DMS153 treated with DMSO at 0.1 percent for 48 hours (cell line): ENCODE measurements around the gene RRAD.
"Not testable (repeated sequence)": the region's sequence is repeated elsewhere in the genome, so short reads cannot be mapped to it uniquely, and the experiment has no call there.

Experiments used
- DNase-seq: peaks from one replicate; lab custom pipeline; 2025; ENCODE audit not compliant: unreplicated experiment; lab: John Stamatoyannopoulos, UW

Gene RRAD, protein sequence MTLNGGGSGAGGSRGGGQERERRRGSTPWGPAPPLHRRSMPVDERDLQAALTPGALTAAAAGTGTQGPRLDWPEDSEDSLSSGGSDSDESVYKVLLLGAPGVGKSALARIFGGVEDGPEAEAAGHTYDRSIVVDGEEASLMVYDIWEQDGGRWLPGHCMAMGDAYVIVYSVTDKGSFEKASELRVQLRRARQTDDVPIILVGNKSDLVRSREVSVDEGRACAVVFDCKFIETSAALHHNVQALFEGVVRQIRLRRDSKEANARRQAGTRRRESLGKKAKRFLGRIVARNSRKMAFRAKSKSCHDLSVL

DNA sequence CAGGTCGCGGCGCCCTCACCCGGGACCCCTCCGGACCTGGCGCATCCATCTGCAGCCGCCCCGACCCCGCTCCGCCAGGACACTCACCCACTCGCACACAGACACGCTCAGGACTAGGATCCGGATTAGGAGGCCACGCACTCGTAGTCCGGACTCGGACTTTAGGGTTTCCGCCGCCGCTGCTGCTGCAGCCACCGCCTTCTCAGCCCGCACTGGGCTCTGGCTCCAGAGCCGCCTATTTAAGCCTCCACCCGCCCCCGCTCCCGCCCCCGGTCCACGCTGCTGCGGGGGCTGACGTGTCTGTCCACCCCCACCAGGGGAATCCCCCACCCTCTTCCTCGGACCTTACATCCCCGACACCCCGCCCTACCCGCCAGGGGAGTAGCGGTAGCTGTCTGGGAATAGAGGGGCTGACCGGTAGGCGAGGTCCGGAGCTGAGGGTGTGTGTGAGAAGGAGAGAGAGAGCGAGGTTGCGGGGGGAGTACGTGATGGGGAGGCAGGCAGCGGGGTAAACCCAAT lies at the start of gene RRAD:
TSS of gene RRAD (minus strand) at position 214 of the 519 bp plus-strand sequence. CDS start 356 bp downstream, outside the sequence.
- no peak for DNase-seq

DNA sequence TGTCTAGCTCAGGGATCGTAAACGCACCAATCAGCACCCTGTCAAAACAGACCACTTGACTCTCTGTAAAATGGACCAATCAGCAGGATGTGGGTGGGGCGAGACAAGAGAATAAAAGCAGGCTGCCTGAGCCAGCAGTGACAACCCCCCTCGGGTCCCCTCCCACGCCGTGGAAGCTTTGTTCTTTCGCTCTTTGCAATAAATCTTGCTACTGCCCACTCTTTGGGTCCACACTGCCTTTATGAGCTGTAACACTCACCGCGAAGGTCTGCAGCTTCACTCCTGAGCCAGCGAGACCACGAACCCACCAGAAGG lies 49.6 kb upstream of the RRAD start:
- DNase-seq: peak; percentile 1

DNA sequence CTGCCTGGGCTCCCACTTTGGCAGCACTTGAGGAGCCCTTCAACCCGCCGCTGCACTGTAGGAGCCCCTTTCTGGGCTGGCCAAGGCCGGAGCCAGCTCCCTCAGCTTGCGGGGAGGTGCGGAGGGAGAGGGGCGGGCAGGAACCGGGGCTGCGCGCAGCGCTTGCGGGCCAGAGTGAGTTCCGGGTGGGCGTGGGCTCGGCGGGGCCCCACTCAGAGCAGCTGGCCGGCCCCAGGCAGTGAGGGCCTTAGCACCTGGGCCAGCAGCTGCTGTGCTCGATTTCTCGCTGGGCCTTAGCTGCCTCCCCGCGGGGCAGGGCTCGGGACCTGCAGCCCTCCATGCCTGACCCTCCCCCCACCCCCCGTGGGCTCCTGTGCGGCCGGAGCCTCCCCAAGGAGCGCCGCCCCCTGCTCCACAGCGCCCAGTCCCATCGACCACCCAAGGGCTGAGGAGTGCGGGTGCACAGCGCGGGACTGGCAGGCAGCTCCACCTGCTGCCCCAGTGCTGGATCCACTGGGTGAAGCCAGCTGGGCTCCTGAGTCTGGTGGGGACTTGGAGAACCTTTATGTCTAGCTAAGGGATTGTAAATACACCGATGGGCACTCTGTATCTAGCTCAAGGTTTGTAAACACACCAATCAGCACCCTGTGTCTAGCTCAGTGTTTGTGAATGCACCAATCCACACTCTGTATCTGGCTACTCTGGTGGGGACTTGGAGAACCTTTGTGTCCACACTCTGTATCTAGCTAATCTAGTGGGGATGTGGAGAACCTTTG lies 49.0 kb upstream of the RRAD start:
- DNase-seq: not testable (repeated sequence)

DNA sequence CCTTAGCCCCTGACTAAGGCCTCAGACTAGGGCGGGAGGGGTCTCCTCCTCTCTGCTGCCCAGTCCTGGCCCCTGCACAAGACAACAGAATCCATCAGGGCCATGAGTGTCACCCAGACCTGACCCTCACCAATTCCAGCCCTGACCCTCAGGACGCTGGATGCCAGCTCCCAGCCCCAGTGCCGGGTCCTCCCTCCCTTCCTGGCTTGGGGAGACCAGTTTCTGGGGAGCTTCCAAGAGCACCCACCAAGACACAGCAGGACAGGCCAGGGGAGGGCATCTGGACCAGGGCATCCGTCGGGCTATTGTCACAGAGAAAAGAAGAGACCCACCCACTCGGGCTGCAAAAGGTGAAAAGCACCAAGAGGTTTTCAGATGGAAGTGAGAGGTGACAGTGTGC lies 48.4 kb upstream of the RRAD start:
- DNase-seq: no peak

DNA sequence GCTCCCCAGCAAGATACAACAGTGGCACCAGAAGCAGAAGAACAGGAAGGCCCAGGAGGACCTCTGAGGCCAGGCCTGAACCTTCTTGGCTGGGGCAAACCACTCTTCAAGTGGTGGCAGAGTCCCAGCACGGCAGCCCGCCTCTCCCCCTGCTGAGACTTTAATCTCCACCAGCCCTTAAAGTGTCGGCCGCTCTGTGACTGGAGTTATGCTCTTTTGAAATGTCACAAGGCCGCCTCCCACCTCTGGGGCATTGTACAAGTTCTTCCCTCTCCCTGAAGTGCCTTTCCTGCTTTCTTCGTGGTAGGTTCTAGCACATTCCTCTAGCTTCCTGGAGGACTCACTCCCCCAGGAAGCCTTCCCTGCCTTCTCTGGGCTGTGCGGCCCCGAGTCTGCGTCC lies 47.6 kb upstream of the RRAD start:
- no peak for DNase-seq

DNA sequence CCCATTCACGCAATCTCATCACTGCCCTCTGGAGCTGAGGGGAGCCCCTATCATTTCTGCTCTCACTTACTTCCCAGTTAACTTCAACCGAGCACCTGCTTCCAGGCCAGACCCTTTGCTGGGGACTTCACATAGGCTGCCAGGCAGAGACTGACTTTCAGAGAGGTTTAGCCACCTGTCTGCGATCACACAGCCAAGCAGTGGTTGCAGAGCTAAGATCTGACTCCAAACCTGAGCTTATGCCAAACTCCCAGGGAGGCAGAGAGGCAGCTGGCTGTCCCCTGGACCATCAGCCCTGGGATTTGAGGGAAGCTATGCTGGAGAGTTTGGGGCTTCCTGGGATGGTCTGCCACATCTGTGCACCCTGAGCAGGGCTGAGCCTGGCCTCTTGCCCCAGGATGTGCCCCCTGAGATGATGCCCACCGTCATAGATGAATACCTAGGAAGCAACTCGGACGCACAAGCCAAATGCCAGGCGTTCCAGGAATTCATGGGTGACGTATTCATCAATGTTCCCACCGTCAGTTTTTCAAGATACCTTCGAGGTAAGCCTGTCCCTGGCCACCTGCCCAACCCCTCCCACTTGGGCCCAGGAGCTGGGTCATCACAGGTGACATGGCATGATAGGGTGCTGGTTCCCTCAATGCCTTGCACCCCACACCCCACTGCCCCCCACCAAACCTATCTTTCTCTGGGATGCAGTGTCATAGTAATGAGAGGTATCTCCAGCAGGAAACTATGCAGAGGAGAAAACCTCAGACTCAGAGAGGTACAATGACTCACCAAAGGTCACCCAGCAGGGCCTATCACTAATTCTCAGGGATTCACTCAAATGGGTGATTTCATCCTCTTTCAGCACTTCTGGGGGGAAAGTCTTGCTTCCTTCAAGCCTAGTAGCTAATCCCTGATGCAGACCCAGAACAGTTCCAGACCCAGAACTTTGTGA lies 45.7 kb upstream of the RRAD start:
- DNase-seq: no peak

DNA sequence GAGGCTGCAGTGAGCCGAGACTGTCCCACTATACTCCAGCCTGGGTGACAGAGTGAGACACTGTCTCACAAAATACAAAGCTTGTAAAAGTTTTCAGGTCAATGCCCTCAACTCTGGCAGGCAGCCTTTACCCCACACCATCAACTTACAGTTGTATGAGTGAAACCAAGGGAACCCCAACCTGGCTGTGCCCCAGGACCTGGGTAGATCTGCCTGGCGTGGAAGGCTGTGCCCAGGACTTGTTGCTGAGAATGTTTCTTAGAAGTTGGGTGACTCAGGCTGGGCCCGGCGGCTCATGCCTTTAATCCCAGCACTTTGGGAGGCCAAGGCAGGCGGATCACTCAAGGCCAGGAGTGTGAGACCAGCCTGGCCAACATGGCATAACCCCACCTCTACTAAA lies 43.5 kb upstream of the RRAD start:
- no peak for DNase-seq

DNA sequence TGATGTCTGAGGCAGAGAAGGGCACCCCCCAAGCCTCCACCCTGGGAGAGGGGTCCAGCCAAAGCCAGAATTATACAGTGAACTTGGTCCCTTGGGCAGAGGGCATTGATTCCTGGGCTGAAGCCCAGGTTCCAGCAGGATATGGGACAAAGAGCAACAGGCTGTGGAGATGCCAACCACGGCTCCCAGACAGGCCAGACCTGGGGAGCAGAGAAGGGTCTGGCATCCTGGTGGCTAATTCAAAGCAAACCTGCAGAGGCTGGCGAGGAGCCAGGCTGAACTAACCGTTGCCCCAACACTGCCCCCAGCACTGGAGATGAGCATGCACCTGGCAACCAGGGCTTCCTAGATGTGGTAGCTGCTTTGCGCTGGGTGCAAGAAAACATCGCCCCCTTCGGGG lies 38.7 kb upstream of the RRAD start:
- DNase-seq: no peak

DNA sequence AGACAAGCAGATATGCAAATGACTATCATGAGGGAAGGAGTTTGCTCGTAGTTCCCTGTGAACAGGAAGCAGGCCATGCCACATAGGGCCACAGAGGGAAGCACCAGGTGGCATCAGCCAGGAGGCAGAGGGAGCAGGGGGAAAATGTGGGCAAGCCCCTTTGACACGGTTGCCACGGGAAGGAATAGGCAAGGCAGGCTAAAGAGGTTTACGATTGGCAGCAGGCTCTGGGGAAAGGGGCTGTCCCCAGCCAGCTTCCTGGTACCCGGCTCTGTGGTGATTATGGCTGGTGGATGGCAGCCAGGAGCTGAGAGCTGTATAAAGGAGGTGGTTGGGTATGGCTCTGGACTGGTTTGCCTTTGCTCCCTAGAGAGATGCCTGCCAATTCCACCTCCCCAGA lies 36.6 kb upstream of the RRAD start:
- DNase-seq: peak; percentile 73

DNA sequence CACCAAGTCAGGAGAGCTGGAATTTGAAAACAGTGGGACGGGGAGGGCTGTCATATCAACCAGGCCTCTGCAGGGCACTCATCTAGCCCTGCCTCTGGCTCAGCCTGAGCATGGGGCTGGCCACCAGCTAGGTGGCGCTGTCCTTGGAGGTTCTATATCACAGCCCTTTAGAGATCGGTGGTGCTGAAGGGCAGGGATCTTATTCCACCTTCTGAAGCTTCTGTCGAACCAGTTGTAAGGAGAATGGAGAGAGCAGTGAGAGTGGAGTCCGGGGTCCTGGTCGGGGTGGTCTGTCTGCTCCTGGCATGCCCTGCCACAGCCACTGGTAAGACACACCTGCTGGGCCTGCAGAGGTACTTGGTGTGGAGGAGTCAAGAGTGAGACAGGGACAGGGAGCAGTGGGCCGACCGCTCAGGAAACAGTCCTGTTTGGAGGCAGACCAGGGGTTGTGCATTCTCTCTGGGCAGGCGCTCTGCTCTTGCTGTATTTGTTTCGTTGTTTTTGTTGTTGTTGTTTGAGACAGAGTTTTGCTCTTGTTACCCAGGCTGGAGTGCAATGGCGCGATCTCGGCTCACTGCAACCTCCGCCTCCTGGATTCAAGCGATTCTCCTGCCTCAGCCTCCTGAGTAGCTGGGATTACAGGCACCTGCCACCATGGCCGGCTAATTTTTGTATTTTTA lies 35.9 kb upstream of the RRAD start, which contains the start of gene CES3:
TSS of gene CES3 (plus strand) at position 202 of the 680 bp plus-strand sequence. CDS start at position 244, 42 bp downstream.
- DNase-seq: peak; percentile 74

DNA sequence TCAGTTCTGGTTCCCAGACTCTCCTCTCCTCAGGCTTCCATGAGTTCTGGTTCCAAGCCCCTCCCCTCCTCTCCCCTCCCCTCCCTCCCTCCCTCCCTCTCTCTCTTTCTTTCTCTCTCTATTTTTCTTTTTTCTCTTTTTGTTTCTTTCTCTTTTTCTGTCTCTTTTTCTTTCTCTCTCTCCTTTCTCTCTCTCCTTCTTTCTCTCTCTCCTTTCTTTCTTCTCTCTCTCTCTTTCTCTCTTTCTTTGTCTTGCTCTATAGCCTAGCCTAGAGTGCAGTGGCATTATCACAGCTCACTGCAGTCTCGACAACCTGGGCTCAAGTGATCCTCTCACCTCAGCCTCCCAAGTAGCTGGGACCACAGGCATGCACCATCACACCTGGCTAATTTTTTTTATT lies 34.9 kb upstream of the RRAD start:
- DNase-seq: no peak

DNA sequence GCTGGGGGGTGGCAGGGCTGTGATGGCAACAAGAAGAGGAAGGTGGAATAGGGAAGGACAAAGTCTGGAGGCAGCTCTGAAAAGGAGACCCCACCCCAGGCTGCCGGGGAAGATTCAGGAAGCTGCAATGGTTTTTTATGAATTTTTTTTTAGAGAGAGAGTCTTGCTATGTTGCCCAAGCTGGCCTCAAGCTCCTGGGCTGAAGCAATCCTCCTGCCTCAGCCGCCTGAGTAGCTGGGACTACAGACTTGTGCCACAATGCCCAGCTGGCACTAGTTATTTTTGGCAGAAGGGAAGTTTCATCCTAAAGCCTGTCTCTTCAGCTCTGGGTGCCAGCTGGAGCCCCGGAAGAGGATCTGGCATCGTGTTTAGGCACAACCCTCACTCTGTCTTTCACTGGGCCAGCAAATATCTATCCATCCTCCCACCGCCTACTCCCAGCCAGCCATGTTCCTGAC lies 34.4 kb upstream of the RRAD start:
- no peak for DNase-seq

DNA sequence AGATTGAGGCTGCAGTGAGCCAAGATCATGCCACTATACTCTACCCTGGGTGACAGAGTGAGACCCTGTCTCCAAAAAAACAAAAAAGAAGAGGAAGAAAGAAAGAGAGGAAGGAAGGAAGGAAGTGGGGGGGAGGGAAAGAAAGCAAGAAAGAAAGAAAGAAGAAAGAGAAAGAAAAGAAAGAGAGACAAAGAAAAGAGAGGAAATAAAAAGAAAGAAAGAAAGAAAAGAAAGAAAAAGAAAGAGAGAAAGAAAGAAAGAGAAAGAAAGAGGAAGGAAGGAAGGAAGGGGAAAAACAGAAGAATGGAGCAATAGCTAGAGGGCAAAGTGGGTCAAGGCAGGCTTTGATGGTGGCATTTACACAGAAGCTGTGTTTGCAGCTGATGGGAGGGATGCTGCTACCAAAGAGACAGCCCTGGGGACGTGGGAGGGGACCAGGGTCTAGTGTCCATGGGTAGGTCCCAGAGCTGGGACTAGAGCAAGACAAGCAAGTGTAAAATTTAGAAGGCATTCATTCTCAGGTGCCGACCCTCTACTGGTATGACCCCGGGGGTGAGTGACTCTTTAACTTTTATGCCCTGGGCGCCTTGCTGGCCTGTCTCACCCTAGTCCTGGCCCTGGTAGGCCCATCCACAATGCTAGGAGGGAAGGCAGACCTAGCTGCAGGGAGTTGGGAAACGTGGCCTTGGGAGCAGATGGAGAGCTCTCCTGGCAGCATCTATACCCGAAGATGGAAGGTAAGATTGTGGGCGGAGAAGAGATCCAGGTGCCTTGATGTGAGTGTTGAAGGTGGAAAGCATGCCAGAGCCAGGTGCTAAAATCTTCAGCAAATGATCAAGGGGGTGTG lies 33.7 kb upstream of the RRAD start:
- no peak for DNase-seq

DNA sequence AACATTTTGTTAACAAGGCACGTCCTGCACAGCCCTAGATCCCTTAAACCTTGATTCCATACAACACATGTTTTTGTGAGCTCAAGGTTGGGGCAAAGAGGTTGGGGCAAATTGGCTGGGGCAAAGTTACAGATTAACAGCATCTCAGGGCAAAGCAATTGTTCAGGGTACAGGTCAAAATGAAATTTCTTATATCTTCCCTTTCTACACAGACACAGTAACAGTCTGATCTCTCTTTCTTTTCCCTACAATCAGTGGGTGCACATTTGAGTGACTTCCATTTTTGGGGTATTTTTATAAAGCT lies 30.8 kb upstream of the RRAD start:
- DNase-seq: not testable (repeated sequence)

DNA sequence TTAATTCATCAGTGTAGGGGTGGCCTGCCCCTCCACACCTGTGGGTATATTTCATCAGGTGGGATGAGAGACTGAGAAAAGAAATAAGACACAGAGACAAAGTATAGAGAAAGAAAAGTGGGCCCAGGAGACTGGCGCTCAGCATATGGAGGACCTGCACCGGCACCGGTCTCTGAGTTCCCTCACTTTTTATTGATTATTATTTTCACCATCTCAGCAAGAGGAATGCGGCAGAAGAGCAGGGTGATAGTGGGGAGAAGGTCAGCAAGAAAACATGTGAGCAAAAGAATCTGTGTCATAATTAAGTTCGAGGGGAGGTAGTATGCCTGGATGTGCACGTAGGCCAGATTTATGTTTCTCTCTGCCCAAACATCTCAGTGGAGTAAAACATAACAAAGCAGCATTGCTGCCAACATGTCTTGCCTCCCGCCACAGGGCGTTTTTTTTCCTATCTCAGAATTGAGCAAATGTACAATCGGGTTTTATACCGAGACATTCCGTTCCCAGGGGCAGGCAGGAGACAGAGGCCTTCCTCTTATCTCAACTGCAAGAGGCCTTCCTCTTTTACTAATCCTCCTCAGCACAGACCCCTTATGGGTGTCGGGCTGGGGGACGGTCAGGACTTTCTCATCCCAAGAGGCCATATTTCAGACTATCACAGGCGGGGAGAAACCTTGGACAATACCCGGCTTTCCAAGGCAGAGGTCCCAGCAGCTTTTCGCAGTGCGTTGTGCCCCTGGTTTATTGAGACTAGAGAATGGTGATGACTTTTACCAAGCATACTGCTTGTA lies 30.2 kb upstream of the RRAD start:
- DNase-seq: not testable (repeated sequence)

DNA sequence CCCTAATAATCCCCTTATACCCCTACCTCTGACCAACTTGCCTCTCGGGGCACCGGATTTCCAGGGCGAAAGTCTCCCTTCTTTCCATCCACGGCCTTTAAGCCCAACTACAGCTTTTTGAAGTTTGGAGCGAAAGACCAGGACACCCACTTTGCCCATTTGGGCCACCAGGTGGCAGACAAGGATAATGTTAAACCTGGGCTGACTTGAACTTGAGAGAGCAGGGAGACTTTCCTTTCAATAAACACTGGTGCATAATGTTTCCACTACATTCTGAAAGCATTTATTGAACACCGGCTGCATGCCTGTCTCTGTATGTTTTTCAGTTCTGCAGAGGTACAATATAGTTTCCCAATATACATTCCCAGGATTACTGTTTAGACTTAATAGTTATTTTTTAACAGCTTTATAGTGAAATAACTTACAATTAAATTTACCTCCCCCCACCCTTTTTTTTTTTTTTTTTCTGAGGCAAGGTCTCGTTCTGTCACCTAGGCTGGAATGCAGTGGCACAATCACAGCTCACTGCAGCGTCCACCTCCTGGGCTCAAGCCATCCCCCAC lies 28.8 kb upstream of the RRAD start:
- peak; percentile 51 for DNase-seq

DNA sequence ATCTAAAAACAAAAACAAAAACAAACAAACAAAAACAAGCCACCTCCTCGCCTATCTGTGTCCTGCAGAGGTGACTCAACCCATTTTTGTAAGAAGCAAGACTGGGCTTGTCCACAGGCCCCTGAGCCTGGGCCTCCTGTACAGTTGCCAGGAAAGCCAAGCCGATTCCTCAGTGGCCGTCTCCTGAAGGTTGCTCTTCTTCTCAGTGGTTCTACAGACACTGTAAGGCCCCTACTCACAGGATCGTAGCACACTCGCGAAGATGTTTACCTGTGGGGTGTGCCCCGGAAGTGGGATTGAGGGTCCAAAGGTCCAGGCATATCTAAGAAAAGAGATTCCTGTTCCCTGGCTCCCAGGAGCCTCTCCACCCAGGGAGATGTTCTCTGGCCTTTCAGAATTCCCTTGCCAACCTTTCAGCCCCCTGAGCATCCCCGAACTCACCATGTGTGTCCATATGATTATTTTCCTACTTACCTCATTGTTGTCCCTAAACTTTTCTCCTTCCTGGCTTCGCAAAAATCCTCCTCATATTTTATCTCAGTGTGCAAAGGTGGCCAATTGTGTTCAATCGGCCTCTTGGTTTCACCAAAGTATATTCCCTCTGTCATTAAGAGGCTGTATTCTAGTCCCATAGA lies 28.2 kb upstream of the RRAD start:
- no peak for DNase-seq

DNA sequence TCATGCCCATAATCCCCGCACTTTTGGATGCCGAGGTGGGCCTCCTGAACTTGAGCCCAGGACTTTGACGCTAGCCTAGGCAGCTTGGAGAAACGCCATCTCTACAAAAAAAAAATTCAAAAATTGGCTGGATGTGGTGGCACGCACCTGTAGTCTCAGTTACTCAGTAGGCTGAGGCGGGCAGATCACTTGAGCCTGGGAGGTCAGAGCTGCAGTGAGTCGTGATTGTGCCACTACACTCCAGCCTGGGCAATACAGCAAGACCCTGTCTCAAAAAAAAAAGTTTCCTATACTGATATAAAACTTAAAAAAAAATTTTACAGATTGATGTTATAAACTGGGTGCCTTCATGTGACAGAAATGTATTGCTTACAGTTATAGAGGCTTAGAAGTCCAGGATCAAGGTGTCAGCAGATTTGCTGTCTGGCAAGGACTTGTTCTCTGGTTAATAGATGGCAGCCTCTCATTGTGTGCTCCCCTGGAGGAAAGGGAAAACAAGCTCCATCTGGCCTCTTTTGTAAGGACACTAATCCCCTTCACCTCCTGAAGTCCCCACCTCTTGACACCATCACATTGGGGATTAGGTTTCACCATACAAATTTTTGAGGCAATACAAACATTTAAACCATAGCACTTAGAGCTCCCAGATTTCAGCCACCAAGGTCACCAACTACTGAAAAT lies 27.2 kb upstream of the RRAD start:
- DNase-seq: no peak
